HG03354 (cell line): ENCODE results near the gene AUTS2.

Experiments
- ATAC-seq: cut with Tn5 transposase; IDR thresholded peaks from one replicate; pipeline ENCODE4 v1.9.1; 2021; ENCODE audit warnings: mild to moderate bottlenecking; ENCODE audit not compliant: unreplicated experiment, poor library complexity, severe bottlenecking

The AUTS2 gene

DNA sequence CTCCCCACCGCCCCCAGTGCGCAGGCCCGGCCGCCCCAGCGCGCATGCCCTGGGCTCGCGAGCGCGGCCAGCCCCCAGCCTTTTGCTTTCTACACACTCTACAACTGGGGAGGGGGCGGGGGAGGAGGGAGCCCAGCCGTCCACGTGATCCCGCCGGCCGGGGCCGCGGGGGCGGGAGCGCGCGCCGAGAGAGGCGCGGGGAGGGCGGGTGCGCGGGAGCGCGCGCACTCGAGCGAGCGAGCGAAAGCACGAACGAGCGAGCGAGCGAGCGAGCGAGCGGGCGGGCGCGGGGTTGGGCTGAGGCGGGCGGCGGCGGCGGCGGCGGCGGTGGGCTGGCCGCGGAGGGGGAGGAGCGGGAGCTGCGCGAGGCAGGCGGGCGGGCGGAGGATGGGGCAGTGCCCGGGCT is at the start of gene AUTS2:
AUTS2 (plus strand) TSS at position 395 of the 406 bp plus-strand sequence. CDS start 1,179 bp downstream, outside the sequence.
- peak; percentile 70 for ATAC-seq

DNA sequence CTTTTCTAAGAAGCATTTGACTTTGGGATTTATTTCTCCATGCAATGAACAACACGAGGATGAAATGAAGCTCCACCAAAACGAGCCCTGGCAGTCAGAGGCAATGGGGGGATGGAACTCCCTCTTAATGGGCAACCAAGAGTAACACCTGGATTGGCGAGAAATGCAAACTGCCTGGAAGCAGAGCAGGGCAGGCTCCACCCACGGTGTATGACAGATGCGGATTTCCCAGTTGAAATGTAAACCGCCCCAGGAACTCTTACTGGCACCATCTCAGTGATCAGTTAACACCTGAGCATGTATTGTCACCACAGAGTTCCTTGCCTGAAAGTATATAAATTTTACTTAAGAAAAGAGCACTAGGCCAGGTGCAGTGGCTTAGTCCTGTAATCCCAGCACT is 47.3 kb upstream of the AUTS2 start:
- no peak for ATAC-seq

- no peak for ATAC-seq
These were observed 45.1 kb upstream of the AUTS2 start for GRCh38 chr7:69553190-69553589.

GRCh38 chr7:69561266-69561960 is 36.9 kb upstream of the AUTS2 start:
- no peak for ATAC-seq

DNA sequence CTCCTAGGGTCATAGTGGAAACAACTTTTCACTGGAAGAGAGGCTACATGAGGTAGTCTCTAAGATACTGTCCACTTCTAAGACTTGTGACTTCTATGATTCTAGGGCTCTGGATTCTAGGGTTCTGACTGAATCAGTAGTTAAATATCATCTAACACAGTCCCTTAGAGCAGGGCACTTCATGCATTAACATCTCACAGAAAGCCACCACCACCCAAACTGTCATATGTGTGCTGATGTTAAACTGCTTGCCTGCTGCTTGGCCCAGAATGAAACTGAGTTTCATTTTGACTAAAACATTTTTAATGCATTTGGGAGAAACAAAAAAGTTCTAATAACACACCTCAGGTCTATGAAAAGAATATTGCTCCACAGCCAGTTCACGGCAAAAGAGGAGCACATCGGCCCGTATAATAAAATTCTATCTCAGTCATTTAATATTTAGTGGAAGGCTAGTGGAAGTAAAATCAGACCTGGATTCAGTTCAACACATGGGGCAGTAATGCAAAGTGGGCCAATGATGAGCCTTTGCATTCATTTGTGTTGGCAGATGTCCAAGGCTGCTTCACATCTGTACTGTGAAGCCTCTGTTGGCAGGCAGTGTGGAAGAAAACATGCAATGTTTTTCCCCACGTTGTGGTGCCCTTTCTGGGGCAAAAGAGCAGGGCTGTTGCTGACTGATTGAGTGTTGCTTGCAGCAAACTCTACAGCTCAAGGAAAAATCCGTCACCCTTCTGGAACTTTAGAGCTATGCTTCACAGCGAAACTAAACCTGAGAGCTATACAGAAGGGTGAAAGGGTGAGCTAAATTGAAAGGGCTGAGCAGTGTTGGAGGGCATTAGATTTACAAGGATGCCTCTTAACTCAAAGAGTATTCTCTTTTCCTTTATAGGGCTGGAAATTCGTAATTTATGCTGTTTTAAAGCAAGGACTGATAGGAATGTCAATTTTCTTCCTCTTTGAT is 33.5 kb upstream of the AUTS2 start:
- ATAC-seq: no peak

DNA sequence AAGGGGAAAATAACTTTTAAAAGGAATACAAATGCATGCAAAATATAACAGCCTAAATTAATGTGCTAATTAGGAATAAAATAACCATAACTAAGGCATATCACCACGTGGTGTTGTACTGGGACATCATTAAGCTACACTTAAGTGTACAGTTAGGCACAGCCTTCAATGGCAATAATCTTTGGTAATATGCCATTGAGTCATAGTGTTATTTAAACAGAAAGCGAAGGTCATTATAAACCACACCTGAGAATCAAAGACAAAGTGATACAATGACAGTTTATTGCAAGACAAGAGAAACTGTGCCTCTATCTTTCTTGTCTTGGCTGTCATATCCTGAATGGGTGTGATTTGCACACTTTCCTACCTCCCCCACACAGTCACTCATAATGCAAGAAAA is 30.5 kb upstream of the AUTS2 start:
- ATAC-seq: no peak

DNA sequence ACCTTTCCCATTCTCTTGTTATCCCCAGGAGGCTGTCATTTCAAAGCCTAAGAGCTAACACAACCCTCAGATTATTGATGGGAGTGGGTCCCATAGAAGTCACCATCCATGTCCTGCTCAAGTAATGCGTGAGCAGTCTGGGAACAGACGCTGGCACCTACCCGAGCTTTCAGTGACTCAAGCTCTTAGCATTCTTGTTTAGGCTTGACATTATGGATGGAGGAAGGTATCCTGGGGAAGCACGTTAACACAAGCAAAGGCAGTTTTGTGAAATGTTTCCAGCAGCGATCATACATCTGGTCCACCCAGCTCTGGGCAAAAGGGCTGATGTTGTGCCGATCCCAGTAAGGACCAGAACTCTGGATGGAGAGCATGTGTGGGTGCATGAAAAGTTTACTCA is 30.0 kb upstream of the AUTS2 start:
- ATAC-seq: no peak

DNA sequence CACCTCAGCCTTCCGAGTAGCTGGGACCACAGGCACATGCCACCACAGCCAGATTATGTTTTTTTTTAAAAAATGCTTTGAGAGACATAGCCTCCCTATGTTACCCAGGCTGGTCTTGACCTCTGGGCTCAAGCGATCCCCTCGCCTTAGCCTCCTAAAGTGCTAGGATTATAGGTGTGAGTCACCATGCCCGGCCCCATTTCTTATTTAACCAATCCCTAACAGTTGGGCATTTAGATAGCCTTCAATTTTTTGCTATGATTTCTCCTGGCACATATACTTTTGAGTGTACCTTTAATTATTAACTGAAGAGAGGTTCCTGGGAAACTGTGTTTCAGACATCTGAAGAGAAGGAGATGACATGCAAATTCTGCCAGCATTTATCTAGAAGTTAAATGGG is 22.6 kb upstream of the AUTS2 start:
- ATAC-seq: no peak

DNA sequence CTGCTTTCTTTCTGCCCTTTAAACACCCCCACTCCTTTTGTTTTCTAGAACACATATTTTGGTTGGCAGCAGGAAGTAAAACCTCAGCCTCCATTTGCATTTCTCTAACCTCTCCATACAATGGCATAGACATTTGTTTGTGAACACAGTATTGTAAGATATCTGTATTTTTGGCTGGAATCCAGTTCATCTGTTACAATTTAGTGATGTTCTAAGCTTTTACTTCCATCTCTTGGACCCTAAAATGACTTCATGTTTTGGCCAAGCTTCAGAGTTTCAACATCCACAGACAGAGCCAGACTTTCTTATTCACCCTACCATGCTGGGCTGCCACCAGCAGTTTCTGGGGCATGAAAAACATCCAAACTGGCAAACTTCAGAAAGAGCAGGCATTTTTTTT is 21.1 kb upstream of the AUTS2 start:
- ATAC-seq: no peak

GRCh38 chr7:69585169-69585568 is 13.1 kb upstream of the AUTS2 start:
- ATAC-seq: no peak

GRCh38 chr7:69586321-69586720 is 12.0 kb upstream of the AUTS2 start:
- no peak for ATAC-seq

DNA sequence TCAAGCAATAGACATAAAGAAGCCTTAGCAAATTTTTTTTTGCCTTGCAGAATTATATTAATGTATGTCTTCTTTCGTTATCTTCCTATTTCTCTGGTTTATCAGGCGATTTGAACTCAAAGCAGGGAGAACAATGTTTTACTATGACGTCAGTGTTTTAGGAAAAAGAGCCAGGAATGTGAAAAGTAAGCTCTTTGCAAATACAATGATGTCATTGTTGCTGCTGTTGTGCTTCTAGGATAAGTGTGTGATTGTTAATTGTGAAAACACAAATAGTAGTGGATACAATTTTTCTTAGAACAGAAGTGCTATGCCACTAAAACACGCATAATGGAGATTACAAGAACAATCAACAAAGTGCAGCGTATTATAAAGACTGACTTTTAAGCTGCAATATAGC is 9.5 kb upstream of the AUTS2 start:
- ATAC-seq: no peak

DNA sequence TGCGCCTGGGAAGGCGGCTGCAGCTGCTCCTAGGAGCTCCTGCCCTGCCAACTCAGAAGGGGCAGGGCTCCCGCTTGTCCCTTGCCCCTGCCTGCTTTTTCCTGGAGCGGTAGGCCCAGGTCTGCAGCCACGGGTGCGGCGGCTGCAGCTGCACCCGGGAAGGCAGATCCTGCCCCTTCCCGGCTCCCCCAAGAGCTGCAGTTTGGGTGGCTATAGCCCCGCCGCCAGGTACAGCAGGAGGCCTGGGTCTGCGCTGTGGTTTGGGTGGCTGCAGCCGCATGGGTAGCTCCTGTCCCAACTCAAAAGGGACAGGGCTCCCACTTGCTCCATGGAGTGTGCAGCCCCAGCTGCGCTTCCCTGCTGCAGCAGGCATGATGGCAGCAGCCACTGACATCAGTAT is 6.5 kb upstream of the AUTS2 start:
- ATAC-seq: no peak

- ATAC-seq: no peak
These were observed 4.8 kb upstream of the AUTS2 start for GRCh38 chr7:69593511-69593910.

DNA sequence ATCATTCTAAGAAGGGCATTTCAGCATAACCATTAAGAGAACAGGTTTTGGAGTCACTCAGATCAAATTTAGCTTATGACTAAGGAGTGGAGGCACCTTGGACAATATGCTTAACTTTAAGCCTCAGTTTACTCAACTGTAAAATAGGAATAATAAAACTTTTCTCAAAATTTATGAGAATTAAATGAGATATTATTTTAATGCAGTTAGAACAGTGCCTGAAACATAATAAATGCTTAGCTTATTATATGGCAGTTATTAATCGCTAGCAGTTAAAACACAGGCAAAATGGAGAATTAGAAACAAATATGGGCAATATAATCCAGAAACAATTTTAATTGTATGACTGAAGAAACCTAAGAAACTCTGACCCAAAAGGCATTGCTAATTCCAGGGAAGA is 2.9 kb upstream of the AUTS2 start:
- ATAC-seq: no peak

DNA sequence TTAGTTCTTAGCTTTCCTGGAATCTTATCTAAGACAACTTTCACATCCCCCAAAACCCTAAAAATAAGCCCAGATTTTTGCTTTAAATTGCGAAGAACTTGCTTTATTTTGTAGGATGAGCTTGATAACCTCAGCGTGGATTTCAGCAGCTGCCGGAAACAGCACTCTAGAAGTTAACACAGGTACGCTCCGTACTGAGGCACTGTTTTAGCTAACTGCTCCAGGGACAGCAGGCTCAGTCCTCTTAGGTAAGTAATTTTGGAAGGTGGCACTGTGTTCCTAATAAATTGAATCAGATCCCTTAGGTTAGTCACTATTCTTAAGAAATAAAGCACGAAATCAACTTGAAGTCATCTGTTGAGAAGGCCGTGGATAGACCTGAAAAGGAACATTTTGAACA is 2.2 kb upstream of the AUTS2 start:
- ATAC-seq: no peak

GRCh38 chr7:69596723-69597277 is 1.5 kb upstream of the AUTS2 start:
- no peak for ATAC-seq

GRCh38 chr7:69597278-69598076 is 798 bp upstream of the AUTS2 start:
- peak; percentile 32 for ATAC-seq

DNA sequence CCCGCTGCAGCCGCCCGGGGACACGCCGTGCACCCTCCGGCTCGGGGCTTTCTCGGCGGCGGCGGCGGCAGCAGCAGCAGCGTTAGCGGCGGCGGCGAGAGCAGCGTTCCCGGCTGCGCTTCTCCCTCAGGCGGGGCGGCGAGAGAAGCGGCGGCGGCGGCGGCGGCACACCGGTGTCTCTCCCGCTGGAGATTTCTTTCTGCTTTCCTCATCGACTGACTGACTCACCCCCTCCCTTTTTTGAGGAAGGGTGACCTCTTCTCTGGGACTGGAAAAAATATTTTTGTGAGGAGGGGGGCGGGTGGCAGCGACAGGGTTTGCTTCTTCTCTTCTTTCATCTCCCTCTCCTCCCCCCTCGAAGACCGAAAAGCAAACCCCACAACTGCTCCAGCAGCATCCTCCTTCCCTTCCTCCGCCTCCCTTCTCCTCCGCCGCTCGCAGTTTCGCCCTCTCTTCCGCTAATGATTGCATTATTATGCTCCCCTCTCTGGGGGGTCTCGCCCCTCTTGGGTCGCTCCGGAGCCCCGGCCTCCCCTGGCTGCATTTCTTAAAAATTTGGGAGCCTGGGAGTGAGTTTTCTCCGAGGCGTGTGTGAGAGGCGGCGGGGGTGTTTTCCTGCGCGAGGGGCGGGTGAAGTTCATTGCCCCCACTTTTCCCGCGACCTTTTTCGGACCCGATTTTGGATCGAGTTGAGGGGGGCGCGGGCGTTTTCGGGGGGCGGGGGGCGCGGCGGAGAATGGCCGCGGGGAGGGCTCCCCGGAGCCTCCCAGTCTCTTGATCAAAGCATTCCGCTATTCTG is 411 bp downstream of the AUTS2 start:
- ATAC-seq: no peak
